Dedifferentiated amniotic fluid mesenchymal stem cell (primary cell): Measurements from ENCODE around the gene ACOD1.
"Not testable (repeated sequence)": the region's sequence is repeated elsewhere in the genome, so short reads cannot be mapped to it uniquely, and the experiment has no call there.

Experiments used
- DNase-seq: peaks from one replicate; pipeline ENCODE4 v3.0.0-alpha.2; 2016; ENCODE audit errors: extremely low spot score

ACOD1 gene

GRCh38 chr13:76948149-76948548 lies at the start of gene ACOD1:
Gene ACOD1, plus strand, starts transcription at chr13:76948511. Its CDS starts 48 bp downstream, at chr13:76948559.
- DNase-seq = no peak

- not testable (repeated sequence) for DNase-seq
These were observed 49.2 kb upstream of the ACOD1 start for GRCh38 chr13:76899066-76899465.

GRCh38 chr13:76903544-76904162 lies 44.7 kb upstream of the ACOD1 start:
- DNase-seq = peak; percentile 83

GRCh38 chr13:76904507-76904906 lies 43.8 kb upstream of the ACOD1 start:
- DNase-seq = no peak

GRCh38 chr13:76912476-76912875 lies 35.8 kb upstream of the ACOD1 start:
- DNase-seq = no peak

GRCh38 chr13:76913898-76914297 lies 34.4 kb upstream of the ACOD1 start:
- no peak for DNase-seq

GRCh38 chr13:76917095-76917494 lies 31.2 kb upstream of the ACOD1 start:
- no peak for DNase-seq

- DNase-seq = peak; percentile 46
These were observed 30.4 kb upstream of the ACOD1 start for GRCh38 chr13:76917755-76918481.

GRCh38 chr13:76921516-76921915 lies 26.8 kb upstream of the ACOD1 start:
- no peak for DNase-seq

GRCh38 chr13:76925115-76925514 lies 23.2 kb upstream of the ACOD1 start:
- no peak for DNase-seq

- no peak for DNase-seq
These were observed 20.4 kb upstream of the ACOD1 start for GRCh38 chr13:76927955-76928354.

GRCh38 chr13:76928456-76928855 lies 19.9 kb upstream of the ACOD1 start:
- no peak for DNase-seq

GRCh38 chr13:76929320-76929719 lies 19.0 kb upstream of the ACOD1 start:
- DNase-seq = no peak

- DNase-seq = no peak
These were observed 18.4 kb upstream of the ACOD1 start for GRCh38 chr13:76929851-76930374.

- DNase-seq = no peak
These were observed 16.2 kb upstream of the ACOD1 start for GRCh38 chr13:76932076-76932475.

GRCh38 chr13:76934671-76935070 lies 13.6 kb upstream of the ACOD1 start:
- DNase-seq = no peak

- no peak for DNase-seq
These were observed 11.5 kb upstream of the ACOD1 start for GRCh38 chr13:76936763-76937162.

GRCh38 chr13:76937281-76937820 lies 11.0 kb upstream of the ACOD1 start:
- DNase-seq = peak; percentile 90

- peak; percentile 44 for DNase-seq
These were observed 9.1 kb upstream of the ACOD1 start for GRCh38 chr13:76939215-76939614.

GRCh38 chr13:76942363-76942762 lies 5.9 kb upstream of the ACOD1 start:
- no peak for DNase-seq

GRCh38 chr13:76943646-76944045 lies 4.7 kb upstream of the ACOD1 start:
- DNase-seq = no peak

- DNase-seq = peak; percentile 31
These were observed 3.9 kb upstream of the ACOD1 start for GRCh38 chr13:76944456-76944855.

- DNase-seq = no peak
These were observed 1.8 kb downstream of the ACOD1 start for GRCh38 chr13:76950101-76950500.
